ENCODE results near the gene CUL4A. TPM values are rescaled to one million over a fixed set of nuclear protein-coding genes. Genes with fewer than 3 reads are reported as not detected.
A peak's percentile ranks its signal among the peaks of the same experiment; 100 is the strongest.
"Not testable (repeated sequence)": the region's sequence is repeated elsewhere in the genome, so short reads cannot be mapped to it uniquely, and the experiment has no call there.

Gene CUL4A
- 100 to 1,000 TPM in 1 of 4 donors, 10 to 100 TPM in 3; 55.8 to 110 (median 76.8) TPM for total RNA-seq

DNA sequence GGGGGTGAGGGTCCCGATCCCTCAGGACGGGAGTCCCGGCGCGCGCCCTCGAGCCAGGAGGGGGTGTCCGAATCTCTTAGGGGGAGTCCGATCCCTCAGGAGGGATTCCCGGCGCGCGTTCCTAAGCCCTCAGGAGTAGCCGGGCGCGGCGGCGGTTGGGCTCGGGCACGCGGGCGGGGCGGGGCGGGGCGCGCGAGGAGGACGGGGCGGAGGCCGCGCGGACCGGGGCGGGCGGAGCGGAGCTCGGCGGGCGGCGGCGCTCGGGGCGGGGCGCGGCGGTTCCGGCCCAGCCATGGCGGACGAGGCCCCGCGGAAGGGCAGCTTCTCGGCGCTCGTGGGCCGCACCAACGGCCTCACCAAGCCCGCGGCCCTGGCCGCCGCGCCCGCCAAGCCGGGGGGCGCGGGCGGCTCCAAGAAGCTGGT, at the start of gene CUL4A:
Gene CUL4A (plus strand): TSS at position 278 of the 423 bp plus-strand sequence. CDS start 15 bp downstream, at position 293.
- intact Hi-C loops (cut with DNase I) = no loop called here
- WGBS, 2 donors = no CpG with 5 or more reads among the region's 66 CpGs

DNA sequence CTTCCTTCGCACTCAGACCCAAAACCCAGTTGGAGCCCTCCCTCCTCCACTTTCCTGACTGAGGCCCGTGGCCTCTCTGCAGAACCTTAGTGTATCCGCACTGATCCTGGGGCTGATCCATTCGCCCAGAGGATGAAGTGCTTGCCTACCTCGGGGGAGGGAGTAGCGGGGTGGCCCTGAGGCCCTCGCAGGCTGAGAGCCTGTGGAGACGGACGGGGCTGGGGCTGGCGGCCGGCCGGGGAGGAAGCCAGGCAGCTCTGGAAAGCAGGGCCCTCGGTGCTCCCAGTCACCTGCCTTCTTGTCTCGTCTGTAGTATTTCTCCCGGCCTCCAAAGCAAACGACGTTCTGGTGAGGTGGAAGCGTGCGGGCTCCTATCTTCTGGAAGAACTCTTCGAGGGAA, 49.7 kb upstream of the CUL4A start:
- H3K9me3 ChIP-seq = no peaks in the 10 kb centered on the region
- DNase-seq = no peak
- no peak overlapping the region for H3K27ac ChIP-seq
- no peaks in the 10 kb centered on the region for H3K36me3 ChIP-seq
- H3K4me3 ChIP-seq = no peak overlapping the region
- peaks cover 0 to 49% (median 1%) of the 10 kb centered on the region in 4 donors for H3K27me3 ChIP-seq
- H3K4me1 ChIP-seq = peaks cover 0 to 2% (median 0%) of the 10 kb centered on the region in 3 donors
- 78 to 82% methylated on average over 6 to 10 of the region's 20 CpGs for WGBS, 2 donors
- intact Hi-C loops (cut with DNase I) = no loop called here
- TF ChIP-seq POLR2A (IDR thresholded peaks at IDR 0.05) = no peak
- TF ChIP-seq, protein P1, sequence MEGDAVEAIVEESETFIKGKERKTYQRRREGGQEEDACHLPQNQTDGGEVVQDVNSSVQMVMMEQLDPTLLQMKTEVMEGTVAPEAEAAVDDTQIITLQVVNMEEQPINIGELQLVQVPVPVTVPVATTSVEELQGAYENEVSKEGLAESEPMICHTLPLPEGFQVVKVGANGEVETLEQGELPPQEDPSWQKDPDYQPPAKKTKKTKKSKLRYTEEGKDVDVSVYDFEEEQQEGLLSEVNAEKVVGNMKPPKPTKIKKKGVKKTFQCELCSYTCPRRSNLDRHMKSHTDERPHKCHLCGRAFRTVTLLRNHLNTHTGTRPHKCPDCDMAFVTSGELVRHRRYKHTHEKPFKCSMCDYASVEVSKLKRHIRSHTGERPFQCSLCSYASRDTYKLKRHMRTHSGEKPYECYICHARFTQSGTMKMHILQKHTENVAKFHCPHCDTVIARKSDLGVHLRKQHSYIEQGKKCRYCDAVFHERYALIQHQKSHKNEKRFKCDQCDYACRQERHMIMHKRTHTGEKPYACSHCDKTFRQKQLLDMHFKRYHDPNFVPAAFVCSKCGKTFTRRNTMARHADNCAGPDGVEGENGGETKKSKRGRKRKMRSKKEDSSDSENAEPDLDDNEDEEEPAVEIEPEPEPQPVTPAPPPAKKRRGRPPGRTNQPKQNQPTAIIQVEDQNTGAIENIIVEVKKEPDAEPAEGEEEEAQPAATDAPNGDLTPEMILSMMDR (IDR thresholded peaks at IDR 0.05) = no peak

More for the DNA sequence above, at the start of gene CUL4A:
- no peaks in the 10 kb centered on the region for H3K9me3 ChIP-seq
- H3K36me3 ChIP-seq = peaks cover 0 to 45% (median 0%) of the 10 kb centered on the region in 3 donors
- peak within 1 kb of the TSS; percentile 99 to 100 (median 100) for H3K27ac ChIP-seq
- DNase-seq = no peak
- H3K4me3 ChIP-seq = peak within 1 kb of the TSS; percentile 92 to 99 (median 96)
- TF ChIP-seq POLR2A (IDR thresholded peaks at IDR 0.05) = peak in 1 of 4 donors; percentile 27
- TF ChIP-seq, protein P1 (IDR thresholded peaks at IDR 0.05) = no peak
- no peaks in the 10 kb centered on the region for H3K27me3 ChIP-seq
- H3K4me1 ChIP-seq = peaks cover 9 to 82% (median 24%) of the 10 kb centered on the region in 3 donors

DNA sequence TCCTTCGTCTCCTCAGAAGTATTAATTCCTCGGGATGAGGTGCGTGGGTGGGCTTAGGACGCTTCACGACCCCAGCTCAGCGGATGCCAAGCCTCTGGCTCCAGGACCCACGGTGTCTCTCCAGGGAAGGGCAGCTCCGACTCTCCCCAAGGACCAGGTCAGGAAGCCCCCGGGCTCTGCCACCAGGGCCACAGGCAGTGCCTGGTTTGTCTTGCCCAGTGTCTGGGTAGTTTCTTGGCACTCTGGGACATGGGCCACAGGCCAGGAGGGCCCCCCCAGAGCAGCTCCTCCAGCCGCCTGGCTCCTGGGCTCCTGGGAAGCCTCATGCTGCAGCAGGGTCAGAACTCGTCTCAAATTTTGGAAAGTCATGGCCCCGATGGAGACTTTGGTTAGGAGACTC, 48.4 kb upstream of the CUL4A start:
- Histone ChIP-seq H3K4me1 (no peaks in the 10 kb centered on the region), H3K27ac (no peak overlapping the region), H3K9me3 (no peaks in the 10 kb centered on the region), H3K36me3 (no peaks in the 10 kb centered on the region), H3K27me3 (peaks cover 0 to 49% (median 1%) of the 10 kb centered on the region in 4 donors), H3K4me3 (no peak overlapping the region)
- 84 to 87% methylated on average over 6 to 9 of the region's 12 CpGs for WGBS, 2 donors
- intact Hi-C loops (cut with DNase I) = no loop called here
- no peak for DNase-seq
- TF ChIP-seq, protein P1 (IDR thresholded peaks at IDR 0.05) = no peak
- no peak for TF ChIP-seq POLR2A (IDR thresholded peaks at IDR 0.05)

DNA sequence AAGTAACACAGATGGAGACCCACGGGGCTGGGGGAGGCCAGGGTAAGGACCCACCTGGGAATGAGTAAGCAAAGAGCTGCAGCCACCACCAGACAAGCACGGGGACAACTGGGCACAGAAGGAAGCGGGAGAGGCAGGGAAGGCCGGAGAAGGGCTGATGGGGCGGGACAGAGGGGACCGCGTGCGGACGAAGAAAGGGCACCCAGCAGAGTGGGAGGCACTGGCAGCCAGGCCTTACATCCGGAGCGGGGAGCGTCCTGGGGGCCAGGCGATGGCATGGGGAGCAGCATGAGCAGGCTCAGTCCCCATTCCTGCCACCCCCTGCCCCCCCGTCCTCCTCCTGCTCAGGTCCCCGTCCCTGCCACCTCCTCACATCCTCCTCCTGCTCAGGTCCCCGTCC, 48.0 kb upstream of the CUL4A start:
- no peak overlapping the region for H3K27ac ChIP-seq
- H3K36me3 ChIP-seq = no peaks in the 10 kb centered on the region
- H3K4me3 ChIP-seq = no peak overlapping the region
- WGBS, 2 donors = 55 to 67% methylated on average over 7 to 8 of the region's 16 CpGs
- H3K4me1 ChIP-seq = no peaks in the 10 kb centered on the region
- H3K9me3 ChIP-seq = no peaks in the 10 kb centered on the region
- peaks cover 0 to 49% (median 1%) of the 10 kb centered on the region in 4 donors for H3K27me3 ChIP-seq
- intact Hi-C loops (cut with DNase I) = no loop called here
- no peak for DNase-seq
- TF ChIP-seq, protein P1 (IDR thresholded peaks at IDR 0.05) = no peak
- TF ChIP-seq POLR2A (IDR thresholded peaks at IDR 0.05) = no peak

DNA sequence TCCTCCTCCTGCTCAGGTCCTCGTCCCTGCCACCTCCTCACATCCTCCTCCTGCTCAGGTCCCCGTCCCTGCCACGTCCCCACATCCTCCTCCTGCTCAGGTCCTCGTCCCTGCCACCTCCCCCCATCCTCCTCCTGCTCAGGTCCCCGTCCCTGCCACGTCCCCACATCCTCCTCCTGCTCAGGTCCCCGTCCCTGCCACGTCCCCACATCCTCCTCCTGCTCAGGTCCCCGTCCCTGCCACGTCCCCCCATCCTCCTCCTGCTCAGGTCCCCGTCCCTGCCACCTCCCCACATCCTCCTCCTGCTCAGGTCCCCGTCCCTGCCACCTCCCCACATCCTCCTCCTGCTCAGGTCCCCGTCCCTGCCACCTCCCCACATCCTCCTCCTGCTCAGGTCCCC, 47.4 kb upstream of the CUL4A start:
- H3K36me3 ChIP-seq; DNase-seq; H3K9me3 ChIP-seq; intact Hi-C loops (cut with DNase I); H3K27ac ChIP-seq; H3K4me3 ChIP-seq; H3K4me1 ChIP-seq: not testable (repeated sequence)
- peaks cover 0 to 49% (median 1%) of the 10 kb centered on the region in 4 donors for H3K27me3 ChIP-seq
- WGBS, 2 donors = 20% methylated on average over 2 of the region's 13 CpGs; no CpG with 5 or more reads in 1 of the 2 donors
